Measurements from ENCODE around the gene TWSG1.

DNA sequence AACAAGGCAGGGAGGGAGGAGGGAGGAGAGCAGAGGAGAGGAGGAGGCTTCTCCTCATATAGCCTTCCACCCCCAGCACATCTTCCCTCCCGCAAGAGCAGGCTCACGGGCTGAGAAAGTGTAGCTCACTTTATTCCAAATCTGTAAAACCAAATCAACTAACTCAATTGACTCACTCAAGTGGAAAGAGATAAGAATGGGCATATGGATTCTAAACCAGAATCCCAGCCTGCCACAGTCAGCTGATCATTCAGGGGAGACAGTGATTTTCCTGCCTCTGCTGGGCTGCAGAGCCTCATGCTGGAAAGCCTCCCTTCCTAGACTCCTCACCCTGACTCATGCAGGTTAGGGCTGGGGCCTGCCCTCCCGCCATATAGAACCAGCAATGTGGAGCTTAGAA is 4.2 kb upstream of the TWSG1 start:
- TF ChIP-seq TAF1 (IDR thresholded peaks at IDR 0.05; ENCODE audit: low read depth) (no peak), CTCF (IDR thresholded peaks at IDR 0.05; ENCODE audit: poor library complexity, severe bottlenecking) (no peak), EP300 (conservative IDR thresholded peaks at IDR 0.05; ENCODE audit: poor library complexity, severe bottlenecking) (no peak), POLR2AphosphoS5 (IDR thresholded peaks at IDR 0.05) (no peak), EZH2 (IDR thresholded peaks at IDR 0.05; ENCODE audit: borderline replicate concordance, insufficient read depth, low read length, poor library complexity, severe bottlenecking) (no peak), MXI1 (conservative IDR thresholded peaks at IDR 0.05; ENCODE audit: poor library complexity, severe bottlenecking) (no peak), SMC3 (conservative IDR thresholded peaks at IDR 0.05; ENCODE audit: poor library complexity) (no peak)
- TF ChIP-seq, protein P1, sequence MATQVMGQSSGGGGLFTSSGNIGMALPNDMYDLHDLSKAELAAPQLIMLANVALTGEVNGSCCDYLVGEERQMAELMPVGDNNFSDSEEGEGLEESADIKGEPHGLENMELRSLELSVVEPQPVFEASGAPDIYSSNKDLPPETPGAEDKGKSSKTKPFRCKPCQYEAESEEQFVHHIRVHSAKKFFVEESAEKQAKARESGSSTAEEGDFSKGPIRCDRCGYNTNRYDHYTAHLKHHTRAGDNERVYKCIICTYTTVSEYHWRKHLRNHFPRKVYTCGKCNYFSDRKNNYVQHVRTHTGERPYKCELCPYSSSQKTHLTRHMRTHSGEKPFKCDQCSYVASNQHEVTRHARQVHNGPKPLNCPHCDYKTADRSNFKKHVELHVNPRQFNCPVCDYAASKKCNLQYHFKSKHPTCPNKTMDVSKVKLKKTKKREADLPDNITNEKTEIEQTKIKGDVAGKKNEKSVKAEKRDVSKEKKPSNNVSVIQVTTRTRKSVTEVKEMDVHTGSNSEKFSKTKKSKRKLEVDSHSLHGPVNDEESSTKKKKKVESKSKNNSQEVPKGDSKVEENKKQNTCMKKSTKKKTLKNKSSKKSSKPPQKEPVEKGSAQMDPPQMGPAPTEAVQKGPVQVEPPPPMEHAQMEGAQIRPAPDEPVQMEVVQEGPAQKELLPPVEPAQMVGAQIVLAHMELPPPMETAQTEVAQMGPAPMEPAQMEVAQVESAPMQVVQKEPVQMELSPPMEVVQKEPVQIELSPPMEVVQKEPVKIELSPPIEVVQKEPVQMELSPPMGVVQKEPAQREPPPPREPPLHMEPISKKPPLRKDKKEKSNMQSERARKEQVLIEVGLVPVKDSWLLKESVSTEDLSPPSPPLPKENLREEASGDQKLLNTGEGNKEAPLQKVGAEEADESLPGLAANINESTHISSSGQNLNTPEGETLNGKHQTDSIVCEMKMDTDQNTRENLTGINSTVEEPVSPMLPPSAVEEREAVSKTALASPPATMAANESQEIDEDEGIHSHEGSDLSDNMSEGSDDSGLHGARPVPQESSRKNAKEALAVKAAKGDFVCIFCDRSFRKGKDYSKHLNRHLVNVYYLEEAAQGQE (IDR thresholded peaks at IDR 0.05; ENCODE audit: borderline replicate concordance): no peak

Measured in neural cell (in vitro differentiated cells).